B cell (primary cell): Measurements from ENCODE around the gene CAPN14.

ENCODE experiments used
- EZH2 ChIP-seq: IDR thresholded peaks from 2 replicates; pipeline ENCODE4 v1.6.1; 2012; ENCODE audit warnings: borderline replicate concordance, low read depth, mild to moderate bottlenecking, moderate library complexity, low read length; ENCODE audit not compliant: insufficient read depth, poor library complexity, severe bottlenecking
- TF ChIP-seq, protein P1 (sequence below): fragments of 200-600 bp; IDR thresholded peaks from one replicate; pipeline ENCODE4 v1.8.0; 2022; ENCODE audit warnings: antibody characterized with exemption, mild to moderate bottlenecking

DNA sequence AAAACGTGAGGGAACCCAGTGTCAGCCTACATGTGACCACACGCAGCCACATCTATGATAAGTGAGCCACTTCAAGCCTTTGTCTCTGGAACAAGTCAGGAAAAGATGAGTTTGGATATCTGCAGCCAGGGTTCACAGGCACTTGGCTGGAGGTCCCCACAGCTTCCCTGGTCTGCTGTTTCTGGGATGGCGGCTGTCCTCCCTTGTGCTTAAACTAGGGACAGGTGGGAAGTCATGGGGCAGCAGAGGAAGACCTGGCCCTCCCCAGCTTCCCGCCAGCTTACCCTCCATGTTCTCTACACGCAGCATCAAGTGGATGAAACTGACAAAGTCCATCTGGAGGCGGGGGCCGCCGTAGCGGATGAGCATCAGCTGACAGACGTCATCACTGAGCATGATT, 40.6 kb downstream of the CAPN14 start:
- TF ChIP-seq, protein P1, sequence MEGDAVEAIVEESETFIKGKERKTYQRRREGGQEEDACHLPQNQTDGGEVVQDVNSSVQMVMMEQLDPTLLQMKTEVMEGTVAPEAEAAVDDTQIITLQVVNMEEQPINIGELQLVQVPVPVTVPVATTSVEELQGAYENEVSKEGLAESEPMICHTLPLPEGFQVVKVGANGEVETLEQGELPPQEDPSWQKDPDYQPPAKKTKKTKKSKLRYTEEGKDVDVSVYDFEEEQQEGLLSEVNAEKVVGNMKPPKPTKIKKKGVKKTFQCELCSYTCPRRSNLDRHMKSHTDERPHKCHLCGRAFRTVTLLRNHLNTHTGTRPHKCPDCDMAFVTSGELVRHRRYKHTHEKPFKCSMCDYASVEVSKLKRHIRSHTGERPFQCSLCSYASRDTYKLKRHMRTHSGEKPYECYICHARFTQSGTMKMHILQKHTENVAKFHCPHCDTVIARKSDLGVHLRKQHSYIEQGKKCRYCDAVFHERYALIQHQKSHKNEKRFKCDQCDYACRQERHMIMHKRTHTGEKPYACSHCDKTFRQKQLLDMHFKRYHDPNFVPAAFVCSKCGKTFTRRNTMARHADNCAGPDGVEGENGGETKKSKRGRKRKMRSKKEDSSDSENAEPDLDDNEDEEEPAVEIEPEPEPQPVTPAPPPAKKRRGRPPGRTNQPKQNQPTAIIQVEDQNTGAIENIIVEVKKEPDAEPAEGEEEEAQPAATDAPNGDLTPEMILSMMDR, result no peak
- no peak for TF ChIP-seq EZH2
